HG02938 (cell line): Measurements from ENCODE around the gene MAP6D1.

Experiments used
- ATAC-seq: cut with Tn5 transposase; IDR thresholded peaks from one replicate; pipeline ENCODE4 v1.9.1; 2021; ENCODE audit warnings: mild to moderate bottlenecking, moderate library complexity; ENCODE audit not compliant: unreplicated experiment

MAP6D1 gene

DNA sequence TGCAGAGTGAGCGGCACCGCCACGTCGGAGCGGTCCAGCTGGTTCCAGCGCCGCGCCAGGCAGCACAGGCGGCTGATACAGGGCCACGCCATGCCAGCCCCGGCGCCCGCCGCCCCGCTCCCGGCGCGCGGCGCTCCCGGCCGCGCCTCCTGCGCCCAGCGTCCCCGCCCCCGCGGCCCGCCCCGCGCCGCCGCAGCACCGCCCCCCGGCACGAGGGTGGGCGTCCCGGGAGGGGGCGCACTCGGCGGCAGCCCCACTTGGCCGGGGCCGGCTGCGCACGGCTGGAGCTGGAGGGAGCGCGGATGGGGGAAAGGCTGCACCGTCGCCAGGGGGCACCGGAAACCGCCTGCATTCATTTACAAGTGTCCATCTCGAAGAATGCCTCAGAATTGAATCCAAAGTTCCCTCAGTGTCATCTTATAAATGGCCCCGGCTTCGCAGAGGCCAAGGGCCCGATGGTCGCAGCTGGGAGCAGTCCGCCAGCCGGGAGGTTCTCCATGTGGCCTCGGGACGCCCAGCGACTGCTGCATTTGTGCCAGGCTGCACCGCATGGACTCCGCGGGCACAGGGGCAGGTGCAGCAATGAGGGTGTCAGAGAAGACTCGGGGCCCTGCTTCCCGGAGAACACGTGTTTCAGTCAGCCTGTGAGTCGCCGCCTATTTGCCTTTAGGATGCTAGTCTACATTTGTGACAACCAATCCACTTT lies at the start of gene MAP6D1:
TSS of gene MAP6D1 (minus strand) at position 122 of the 706 bp plus-strand sequence. CDS start at position 92, 30 bp downstream.
- no peak for ATAC-seq

DNA sequence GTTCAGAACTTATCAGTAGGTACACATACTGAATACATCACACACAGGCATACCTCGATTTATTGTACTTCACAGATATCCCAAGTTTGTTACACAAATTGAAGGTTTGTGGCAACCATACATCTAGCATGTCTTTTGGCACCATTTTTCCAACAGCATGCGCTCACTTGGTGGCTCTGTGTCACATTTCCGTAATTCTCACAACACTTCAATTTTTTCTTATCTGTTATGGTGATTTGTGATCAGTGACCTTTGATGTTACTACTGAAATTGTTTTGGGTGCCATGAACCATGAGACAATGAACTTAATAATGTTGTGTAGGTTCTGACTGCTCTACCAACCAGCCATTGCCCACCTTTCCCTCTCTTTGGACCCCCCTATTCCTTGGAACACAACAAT lies 48.5 kb upstream of the MAP6D1 start:
- no peak for ATAC-seq

DNA sequence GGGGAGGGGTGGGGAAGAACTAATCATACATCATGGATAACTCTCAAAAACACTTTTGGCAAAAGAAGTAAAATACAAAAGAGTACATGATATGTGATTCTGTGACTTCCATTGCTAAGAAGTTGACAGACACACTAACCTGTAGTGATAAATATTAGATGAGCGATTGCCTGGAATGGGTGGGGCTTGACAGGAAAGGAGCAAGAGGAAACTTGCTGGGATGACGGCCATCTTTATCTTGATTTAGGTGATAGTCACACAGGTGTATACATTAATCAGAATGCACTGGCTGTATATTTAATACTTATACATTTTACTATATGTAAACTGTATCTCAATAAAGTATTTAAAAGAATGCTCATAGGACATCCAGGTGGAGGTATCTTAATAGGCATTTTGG lies 46.2 kb upstream of the MAP6D1 start:
- ATAC-seq, result no peak

DNA sequence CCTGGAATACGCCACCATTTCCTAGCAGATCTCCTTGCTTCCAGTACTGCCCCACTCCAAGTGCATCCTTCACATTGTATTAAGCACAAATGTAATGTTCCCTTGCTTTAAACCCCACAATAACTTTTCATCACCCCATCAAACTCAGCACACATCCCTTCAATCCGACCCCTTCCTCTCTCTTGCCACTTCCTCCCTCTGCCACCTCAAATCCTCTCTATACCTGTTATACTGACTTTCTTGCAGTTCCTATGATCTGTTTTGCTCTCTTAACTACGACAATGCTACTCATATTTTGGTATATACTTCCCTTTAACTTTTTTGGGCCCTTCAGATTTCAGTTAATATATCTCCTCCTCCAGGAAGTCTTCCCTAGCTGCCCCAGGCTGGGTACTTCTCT lies 45.2 kb upstream of the MAP6D1 start:
- ATAC-seq, result no peak

DNA sequence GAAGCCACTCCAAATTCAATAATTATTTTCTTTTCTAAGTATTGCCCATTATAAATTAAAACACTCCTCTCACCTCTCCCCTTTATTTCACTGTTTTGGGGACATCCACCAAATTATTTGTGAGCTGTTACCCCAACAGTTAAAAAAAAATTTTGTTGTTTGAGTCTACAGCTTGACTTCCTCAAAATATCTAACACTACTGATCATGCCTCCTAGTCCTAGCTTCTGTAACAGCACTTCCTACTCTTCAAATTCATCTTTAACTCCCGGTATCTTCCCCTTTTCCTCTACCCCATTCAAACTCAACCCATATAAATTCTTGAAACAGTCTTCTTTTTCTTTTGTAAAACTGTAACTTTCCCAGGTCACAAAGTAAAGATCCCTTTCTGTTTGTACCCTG lies 43.4 kb upstream of the MAP6D1 start:
- ATAC-seq, result no peak

DNA sequence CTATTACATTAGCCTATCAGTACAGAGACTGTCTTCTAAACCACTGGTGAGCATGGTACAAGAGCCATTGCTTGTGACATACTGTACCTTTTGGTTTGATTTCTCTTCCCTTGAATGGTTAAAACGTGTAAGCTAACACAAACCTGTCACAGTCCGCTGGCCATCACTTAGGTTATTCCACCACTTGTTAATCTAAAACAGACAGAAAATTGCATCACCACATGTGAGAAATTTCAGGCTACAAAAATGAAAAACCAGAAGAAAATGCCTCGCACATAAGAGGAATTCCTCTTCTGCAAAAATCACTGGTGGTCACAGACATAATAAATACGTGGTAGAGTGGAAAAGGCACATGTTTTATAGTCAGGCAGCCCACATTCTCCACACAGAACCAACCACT lies 37.2 kb upstream of the MAP6D1 start:
- ATAC-seq, result no peak

DNA sequence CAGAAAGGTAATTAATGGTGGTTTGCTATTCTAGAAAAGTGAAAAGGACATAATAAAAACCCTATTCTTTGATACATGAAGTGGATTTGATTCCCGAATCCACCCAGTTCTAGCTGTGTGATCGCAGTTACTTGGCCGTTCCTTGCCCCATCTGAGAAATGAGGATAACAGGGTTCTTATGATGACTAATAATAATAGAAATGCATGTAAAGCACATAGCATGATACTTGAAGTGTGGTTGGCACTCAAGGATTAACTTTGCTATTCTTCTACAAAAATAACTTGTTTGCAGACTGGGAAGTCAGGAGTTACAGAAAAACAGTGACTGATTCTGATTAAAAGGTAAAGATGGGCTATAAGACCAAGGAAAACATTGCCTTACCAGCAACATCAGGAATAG lies 32.5 kb upstream of the MAP6D1 start:
- ATAC-seq, result no peak

DNA sequence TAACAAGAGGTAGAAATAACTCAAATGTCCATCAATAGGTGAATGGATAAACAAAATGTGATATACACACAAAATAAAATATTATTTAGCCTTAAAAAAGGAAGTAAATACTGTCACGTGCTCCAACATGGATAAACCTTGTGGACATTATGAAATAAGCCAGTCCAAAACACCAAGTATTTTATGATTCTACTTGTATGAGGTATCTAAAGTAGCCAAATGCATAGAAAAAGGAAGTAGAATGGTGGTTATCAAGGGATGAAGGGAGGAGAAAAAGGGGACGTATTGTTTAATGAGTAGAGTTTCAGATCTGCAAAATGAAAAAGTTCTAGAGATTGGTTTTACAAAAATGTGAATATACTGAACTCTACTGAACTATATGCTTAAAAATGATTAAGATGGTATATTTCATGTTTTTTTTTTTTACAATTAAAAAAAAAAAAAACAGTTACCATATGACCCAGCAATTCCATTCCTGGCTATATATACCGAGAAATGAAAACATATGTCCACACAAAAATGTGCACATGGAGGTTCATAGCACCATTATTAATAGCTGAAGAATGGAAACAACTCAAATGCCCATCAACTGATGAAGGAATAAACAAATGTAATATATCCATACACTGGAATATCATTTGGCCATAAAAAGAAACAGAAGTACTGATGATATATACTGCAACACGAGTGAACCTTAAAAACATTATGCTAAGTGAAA lies 29.1 kb upstream of the MAP6D1 start:
- no peak for ATAC-seq

DNA sequence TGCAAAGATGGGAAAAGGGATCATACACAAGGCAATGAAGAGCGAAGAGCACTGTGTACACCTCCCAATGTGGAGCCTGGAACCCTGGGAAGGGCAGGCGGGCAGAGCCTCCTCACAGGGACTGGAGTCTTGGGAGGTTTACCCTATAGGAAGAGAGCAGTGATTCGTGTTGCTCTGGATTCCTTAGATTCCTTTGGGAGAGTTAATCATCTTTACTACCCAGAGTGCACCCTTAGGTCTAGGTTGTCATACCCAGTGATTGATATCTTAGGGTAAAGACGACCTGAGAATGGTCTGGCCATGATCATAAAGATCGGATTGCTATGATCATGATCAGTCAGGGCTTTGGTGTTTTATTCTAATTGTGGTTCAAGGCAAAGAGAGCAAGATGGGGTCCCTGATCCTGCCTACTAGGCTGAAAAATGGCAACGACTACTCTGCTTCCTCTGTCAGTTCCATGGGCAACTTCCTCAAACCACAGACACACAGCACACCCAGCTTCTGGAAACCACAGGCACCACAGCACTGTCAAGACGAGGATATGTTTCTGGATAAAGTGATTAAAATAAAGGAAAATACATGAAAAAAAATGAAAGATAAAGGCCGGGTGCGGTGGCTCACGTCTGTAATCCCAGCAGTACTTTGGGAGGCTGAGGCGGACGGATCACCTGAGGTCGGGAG lies 20.4 kb upstream of the MAP6D1 start:
- no peak for ATAC-seq

DNA sequence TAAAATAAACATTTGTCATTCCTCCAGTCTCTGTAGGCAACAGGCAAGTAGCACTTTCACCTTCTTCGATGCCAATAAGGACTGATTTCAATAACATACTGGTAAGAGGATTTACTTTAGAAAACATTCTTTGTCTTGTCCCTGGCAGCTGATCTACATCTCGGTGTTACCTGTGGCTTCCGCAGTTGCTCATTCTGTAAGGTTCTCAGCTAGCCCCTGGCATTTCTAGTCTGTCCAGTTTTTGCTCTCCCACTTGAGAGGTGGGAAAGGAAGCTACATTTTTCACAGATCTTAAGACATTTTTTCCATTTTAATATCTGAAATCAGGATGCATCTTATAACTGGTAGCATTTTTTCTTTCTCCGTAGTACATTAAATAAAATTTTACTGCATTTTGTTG lies 19.7 kb upstream of the MAP6D1 start:
- ATAC-seq, result no peak

DNA sequence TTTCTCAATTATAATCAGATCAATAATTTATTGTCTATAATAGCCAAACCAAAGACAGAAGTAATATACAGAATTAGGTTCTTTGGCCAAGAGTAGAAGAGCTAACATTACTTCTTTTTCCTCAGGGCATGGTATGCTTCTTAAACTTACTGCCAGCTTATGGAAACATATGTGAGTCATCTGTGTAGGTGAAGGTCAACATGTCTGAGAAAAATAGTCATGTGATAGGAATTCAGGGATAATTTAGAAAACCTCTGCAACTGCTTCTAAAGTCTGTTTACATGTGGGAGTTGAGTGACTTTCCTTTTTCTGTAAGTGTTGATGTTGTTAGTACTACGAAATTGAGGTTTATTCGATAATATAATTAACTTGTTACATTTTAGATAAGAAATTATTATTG lies 19.2 kb upstream of the MAP6D1 start:
- ATAC-seq, result no peak

DNA sequence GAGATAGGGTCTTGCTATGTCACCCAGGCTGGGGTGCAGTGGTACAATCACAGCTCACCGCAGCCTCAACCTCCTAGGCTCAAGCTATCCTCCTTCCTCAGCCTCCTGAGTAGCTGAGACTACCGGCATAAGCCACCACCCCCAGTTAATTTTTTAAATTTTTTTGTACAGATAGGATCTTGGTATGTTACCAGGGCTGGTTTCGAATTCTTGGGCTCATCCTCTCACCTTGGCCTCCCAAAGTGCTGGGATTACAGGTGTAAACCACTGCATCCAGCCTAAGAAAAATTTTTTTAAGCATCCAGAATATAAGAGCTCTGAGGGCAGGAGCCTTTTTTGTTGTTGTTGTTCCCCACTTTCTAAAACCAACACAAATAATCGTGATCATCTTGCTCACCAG lies 14.4 kb upstream of the MAP6D1 start:
- ATAC-seq, result no peak

DNA sequence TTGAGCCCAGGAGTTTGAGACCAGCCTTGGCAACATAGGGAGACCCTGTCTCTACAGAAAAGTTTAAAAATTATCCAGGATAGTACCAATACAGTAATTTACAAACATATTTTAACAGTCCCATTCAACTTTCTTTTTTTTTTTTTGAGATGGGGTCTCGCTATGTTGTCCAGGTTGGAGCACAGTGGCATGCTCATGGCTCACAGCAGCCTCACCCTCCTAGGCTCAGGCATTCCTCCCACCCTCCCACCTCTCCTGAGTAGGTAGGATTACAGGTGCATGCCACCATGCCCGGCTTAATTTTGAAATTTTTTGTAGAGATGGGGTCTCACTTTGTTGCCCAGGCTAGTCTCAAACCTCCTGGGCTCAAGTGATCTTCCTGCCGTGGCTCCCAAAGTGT lies 12.5 kb upstream of the MAP6D1 start:
- no peak for ATAC-seq

DNA sequence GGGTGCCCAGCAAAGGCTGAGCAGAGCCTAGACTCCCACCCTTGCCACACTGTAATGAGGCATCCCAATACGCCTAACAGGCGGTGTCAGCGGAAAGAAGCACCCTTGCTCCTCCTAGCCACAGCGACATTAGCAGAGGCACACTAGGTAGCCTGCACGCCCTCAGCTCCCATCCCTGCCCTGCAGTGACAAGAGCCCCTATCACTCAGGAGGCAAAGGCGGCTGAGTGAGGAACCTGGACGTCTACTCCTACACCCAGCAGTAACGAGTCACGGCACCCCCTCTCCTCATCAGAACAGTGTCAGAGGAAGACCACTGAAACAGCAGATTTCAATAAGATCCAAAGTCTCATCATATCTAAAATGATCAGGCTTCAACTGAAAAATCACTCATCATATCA lies 12.0 kb upstream of the MAP6D1 start:
- ATAC-seq, result no peak

DNA sequence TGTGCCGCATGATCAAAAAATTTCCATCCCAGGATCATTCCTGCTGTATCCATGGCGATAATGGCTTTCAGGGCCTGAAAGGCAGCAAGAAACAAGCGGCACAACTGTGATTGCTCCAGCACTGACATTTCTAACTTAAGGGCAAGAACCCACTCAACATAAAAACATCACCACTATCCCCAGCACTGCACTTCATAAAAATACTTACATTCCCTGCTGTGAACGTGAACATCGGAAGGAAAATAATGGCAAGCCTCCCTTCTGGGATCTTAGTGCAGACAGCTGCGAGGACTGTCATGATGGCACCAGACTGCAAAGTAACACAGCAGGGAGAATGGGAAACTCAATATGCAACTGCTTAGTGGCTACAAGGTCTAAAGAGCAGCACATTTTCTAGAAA lies 8.1 kb upstream of the MAP6D1 start:
- no peak for ATAC-seq

DNA sequence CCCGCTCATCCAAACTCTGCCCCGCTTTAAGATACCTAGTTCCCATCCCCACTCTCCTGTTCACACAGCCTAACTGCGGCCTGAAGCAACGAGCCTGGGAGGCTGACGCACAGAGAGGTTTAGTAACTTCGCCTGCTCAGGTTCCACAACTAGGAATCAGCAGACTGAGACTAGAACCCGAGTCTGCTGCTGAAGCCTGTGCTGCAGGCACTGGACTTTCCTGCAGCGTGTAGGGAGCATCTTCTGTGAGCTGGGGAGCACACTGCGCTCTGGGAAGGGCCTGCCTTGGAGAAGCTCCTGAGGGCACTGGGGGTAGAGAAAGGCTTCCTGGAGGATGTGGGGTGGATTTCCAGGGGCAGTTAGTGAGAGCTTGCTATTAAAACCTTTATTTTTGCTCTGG lies 4.8 kb upstream of the MAP6D1 start:
- ATAC-seq, result no peak

DNA sequence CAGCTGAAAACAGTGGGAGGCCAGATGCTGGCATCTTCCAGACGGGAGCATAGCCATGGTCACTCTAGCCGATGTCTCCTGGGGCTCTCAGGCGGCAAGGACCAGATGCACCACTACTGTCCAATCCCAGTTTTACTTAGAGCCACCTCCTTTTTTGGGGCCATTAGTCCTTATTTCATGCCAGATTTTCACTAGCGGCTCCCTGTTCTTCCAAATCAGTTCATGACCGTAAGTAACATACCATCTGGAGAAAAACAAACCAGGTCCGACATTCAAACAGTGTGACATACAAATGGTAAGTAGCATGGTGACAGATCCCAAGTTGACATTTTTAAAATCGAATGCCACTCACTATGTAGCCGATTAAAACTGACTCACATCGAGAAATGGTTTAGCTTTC lies 4.1 kb upstream of the MAP6D1 start:
- ATAC-seq, result no peak

DNA sequence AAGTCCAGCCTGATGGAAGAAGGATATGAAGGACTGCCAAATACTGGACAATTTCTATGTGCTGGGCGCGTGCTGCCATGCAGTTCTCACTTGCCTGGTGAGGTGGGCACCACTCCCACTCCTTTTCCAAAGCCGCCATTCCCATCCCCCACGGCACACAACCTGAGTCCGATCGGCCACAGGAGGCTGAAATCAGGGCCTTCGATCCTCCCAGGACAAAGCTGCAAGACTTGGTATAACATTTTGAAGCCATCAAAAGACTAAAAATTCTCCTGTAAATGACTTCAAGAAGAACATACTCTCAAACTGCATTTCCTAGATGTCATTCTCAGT lies 3.1 kb upstream of the MAP6D1 start:
- no peak for ATAC-seq

DNA sequence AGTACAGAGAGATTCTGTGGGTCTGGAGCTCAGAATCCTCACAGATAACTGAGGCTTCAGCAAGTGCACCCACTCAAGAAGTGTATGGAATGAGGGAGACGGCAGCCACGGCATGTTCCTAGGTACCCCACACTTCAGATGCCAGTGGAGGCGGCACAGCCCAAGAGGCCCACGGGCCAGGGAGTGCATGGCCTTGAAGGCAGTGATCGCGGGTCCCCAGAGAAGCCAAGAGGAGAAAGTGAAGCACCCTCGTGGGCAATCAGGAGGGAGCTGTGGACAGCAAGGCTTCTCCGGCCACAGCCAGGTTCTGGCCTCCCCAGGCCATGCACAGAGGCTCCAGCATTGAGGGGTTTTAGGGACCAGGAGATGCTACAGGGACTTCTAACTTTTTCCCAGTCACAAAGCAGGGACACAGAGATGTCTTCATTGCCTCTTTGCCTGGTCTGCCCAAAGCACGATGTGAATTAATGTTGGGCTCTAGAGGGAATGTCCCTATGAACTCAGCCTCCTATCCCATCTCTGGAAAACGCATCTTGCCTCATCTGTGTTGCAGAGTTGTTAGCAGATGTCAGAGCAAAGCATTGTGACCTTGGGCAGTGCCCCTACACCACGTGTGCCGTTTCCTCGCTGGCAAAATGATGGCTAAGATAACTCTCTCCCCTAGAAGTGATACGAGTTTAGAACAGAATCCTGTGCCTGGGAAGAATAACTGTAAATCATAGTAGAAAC lies 2.6 kb upstream of the MAP6D1 start:
- ATAC-seq, result no peak

DNA sequence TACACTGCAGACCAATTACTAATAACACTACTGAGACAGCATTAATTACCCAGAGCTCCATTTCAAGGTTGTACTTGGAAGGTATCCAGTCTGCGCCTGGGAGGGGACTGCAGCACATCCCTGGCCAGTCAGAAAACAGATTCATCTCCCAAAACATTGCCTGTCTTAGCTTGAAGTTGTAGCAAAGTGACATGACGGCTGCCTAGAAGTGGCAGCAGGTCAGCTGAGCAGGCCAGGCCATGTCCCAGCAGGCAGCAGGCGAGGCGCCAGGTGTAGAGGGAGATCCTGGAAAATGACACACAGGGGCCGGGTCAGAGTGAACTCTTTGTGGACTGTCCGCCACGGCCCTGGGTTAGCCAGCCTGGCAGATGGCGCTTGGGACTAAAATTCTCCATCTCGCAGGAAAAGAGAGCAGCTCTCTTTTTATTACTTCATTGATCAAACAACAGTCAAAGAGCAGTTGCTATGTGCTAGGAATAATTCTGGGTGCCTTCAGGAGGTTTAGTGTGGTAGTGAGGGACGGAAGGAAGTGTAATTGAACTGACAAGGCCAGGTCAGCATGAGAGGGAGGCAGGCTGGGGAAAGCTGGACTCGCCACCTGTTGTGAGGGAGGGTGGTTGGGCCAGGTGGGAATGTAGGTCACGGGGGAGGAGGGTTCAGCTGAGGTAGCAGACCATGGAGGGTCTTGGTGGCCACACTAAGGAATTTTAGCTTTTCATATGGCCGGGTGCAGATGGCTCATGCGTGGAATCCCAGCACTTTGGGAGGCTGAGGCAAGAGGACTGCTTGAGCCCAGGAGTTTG lies 1.3 kb upstream of the MAP6D1 start:
- no peak for ATAC-seq
